ENCODE data around the gene HSPA6. TPM values are rescaled to one million over a fixed set of nuclear protein-coding genes. Genes with fewer than 3 reads are reported as not detected.

HSPA6 gene
- total RNA-seq, 1 experiment from 2014 or later: 0.44 TPM

DNA sequence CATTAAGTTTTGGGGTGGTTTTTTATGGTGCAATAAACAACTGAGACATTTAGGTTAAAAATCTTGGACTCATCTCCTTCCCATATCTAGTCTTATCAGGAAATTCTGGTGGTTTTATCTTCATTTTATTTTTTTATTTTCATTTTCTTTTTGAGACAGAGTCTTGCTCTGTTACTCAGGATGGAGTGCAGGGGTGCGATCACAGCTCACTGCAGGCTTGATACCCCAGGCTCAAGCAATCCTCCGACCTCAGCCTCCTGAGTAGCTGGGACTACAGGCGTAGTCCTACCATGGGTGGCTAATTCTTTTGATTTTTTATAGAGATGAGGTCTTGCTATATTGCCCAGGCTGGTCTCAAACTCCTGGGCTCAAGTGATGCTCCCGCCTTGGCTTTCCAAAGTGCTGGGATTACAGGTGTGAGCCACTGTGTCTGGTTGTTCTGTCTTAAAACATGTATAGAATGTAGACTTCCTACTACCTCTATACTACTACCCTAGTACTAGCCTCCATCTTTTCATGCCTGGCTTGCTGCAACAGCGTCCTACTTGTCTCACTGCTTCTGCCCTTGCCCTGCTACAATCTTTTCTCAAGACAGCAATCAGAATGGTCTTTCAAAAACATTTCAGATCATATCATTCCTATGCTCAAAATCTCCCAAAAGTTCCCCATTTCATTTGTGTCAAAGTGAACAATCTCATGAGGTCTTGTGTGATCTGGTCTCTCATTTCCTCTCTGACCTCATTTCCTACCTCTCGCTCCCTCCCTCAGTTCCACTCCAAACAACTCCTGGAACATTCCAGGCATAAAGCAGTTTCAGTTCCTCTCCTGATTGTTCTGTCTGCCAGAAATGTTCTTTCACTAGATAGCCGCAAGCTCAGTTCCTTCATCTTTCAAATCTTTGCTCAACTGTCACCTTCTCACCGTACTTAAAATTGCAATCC lies 25.0 kb upstream of the HSPA6 start:
- BruUV-seq (replicated peaks): no TSS peak
- intact Hi-C loops (cut with micrococcal nuclease; ENCODE audit: unreplicated experiment) (no loop called here), in situ Hi-C loops (cut with HindIII; ENCODE audit: low pct_unique_long_range_greater_than_20kb, low sequenced_read_pairs) (no loop called here)
- Histone ChIP-seq H3K36me3 (ENCODE audit: control insufficient read depth, insufficient read depth, low read length) (no peaks in the 10 kb centered on the region), H3K9me3 (ENCODE audit: control insufficient read depth, insufficient read depth, low read depth, low read length) (no peaks in the 10 kb centered on the region), H3K4me1 (ENCODE audit: control insufficient read depth, insufficient read depth, low read length) (no peaks in the 10 kb centered on the region), H3K27ac (ENCODE audit: low read length) (no peak overlapping the region), H3K27me3 (ENCODE audit: control insufficient read depth, insufficient read depth, low read length) (peaks cover 16% of the 10 kb centered on the region), H3K4me3 (ENCODE audit: low read depth in 2 of 2, low read length in 2 of 2) (no peak overlapping the region)
- ATAC-seq: no peak
- no peak for TF ChIP-seq POLR2AphosphoS5 (IDR thresholded peaks at IDR 0.05; ENCODE audit: low read depth, low read length)
- TF ChIP-seq, protein P1, sequence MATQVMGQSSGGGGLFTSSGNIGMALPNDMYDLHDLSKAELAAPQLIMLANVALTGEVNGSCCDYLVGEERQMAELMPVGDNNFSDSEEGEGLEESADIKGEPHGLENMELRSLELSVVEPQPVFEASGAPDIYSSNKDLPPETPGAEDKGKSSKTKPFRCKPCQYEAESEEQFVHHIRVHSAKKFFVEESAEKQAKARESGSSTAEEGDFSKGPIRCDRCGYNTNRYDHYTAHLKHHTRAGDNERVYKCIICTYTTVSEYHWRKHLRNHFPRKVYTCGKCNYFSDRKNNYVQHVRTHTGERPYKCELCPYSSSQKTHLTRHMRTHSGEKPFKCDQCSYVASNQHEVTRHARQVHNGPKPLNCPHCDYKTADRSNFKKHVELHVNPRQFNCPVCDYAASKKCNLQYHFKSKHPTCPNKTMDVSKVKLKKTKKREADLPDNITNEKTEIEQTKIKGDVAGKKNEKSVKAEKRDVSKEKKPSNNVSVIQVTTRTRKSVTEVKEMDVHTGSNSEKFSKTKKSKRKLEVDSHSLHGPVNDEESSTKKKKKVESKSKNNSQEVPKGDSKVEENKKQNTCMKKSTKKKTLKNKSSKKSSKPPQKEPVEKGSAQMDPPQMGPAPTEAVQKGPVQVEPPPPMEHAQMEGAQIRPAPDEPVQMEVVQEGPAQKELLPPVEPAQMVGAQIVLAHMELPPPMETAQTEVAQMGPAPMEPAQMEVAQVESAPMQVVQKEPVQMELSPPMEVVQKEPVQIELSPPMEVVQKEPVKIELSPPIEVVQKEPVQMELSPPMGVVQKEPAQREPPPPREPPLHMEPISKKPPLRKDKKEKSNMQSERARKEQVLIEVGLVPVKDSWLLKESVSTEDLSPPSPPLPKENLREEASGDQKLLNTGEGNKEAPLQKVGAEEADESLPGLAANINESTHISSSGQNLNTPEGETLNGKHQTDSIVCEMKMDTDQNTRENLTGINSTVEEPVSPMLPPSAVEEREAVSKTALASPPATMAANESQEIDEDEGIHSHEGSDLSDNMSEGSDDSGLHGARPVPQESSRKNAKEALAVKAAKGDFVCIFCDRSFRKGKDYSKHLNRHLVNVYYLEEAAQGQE (IDR thresholded peaks at IDR 0.05; ENCODE audit: insufficient read depth in 1 of 2, low read depth in 2 of 2, low read length in 1 of 2): no peak
- TF ChIP-seq, protein P2, sequence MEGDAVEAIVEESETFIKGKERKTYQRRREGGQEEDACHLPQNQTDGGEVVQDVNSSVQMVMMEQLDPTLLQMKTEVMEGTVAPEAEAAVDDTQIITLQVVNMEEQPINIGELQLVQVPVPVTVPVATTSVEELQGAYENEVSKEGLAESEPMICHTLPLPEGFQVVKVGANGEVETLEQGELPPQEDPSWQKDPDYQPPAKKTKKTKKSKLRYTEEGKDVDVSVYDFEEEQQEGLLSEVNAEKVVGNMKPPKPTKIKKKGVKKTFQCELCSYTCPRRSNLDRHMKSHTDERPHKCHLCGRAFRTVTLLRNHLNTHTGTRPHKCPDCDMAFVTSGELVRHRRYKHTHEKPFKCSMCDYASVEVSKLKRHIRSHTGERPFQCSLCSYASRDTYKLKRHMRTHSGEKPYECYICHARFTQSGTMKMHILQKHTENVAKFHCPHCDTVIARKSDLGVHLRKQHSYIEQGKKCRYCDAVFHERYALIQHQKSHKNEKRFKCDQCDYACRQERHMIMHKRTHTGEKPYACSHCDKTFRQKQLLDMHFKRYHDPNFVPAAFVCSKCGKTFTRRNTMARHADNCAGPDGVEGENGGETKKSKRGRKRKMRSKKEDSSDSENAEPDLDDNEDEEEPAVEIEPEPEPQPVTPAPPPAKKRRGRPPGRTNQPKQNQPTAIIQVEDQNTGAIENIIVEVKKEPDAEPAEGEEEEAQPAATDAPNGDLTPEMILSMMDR (IDR thresholded peaks at IDR 0.05): no peak
- TF ChIP-seq TCF7L2 (IDR thresholded peaks at IDR 0.05; ENCODE audit: low read depth, low read length): no peak
- no peak for TF ChIP-seq SIN3A (IDR thresholded peaks at IDR 0.05; ENCODE audit: borderline replicate concordance, insufficient read depth, low read depth, low read length)
- ChIA-PET POLR2A (interaction anchor here (0.7 kb wide), 1 partner anchor 230 kb away, joined by 3 read pairs; no protein-coding TSS in a partner anchor), CTCF (no interaction called here)
- no peak for DNase-seq (ENCODE audit: low read depth, low spot score)

DNA sequence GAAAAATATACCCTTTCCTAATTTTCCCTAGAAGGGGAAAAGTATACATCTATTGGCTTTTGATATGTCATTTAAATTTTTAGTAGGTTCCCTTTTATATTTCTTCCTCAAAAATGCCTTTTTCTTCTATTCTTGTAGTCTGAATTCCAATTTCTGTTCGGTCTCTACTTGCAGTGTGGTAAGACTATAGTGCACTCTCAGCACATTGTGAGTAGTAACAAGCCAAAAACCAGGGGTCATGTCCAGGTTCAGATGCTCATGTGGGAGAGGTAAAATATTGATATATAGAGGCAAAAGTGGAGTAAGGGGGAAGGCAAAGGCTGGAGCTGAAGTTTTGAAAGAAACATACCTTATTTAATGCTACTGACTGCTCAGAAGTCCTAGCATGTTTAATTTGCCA lies 23.1 kb upstream of the HSPA6 start:
- POLR2A ChIA-PET: no interaction called here
- peaks cover 16% of the 10 kb centered on the region for H3K27me3 ChIP-seq (ENCODE audit: control insufficient read depth, insufficient read depth, low read length)
- no peak overlapping the region for H3K27ac ChIP-seq (ENCODE audit: low read length)
- TF ChIP-seq, protein P1 (IDR thresholded peaks at IDR 0.05; ENCODE audit: insufficient read depth in 1 of 2, low read depth in 2 of 2, low read length in 1 of 2): no peak
- TF ChIP-seq, protein P2 (IDR thresholded peaks at IDR 0.05): no peak
- no peak for TF ChIP-seq POLR2AphosphoS5 (IDR thresholded peaks at IDR 0.05; ENCODE audit: low read depth, low read length)
- TF ChIP-seq TCF7L2 (IDR thresholded peaks at IDR 0.05; ENCODE audit: low read depth, low read length): no peak
- TF ChIP-seq SIN3A (IDR thresholded peaks at IDR 0.05; ENCODE audit: borderline replicate concordance, insufficient read depth, low read depth, low read length): no peak
- DNase-seq (ENCODE audit: low read depth, low spot score): no peak
- H3K4me1 ChIP-seq (ENCODE audit: control insufficient read depth, insufficient read depth, low read length): no peaks in the 10 kb centered on the region
- BruUV-seq (replicated peaks): no TSS peak
- CTCF ChIA-PET: no interaction called here
- H3K36me3 ChIP-seq (ENCODE audit: control insufficient read depth, insufficient read depth, low read length): no peaks in the 10 kb centered on the region
- H3K9me3 ChIP-seq (ENCODE audit: control insufficient read depth, insufficient read depth, low read depth, low read length): no peaks in the 10 kb centered on the region
- in situ Hi-C loops (cut with HindIII; ENCODE audit: low pct_unique_long_range_greater_than_20kb, low sequenced_read_pairs): no loop called here
- intact Hi-C loops (cut with micrococcal nuclease; ENCODE audit: unreplicated experiment): no loop called here
- ATAC-seq: no peak
- no peak overlapping the region for H3K4me3 ChIP-seq (ENCODE audit: low read depth in 2 of 2, low read length in 2 of 2)

Data from Panc1 (cell line).